B cell (primary cell): ENCODE results near the gene ZNF148. TPM values are rescaled to one million over a fixed set of nuclear protein-coding genes. Genes with fewer than 3 reads are reported as not detected.

Experiments used
- ATAC-seq: fragments of 200-7000 bp; cut with Tn5 transposase; one replicate; pipeline ENCODE4 v1.10.0; 2021; ENCODE audit warnings: low read depth, mild to moderate bottlenecking, moderate number of reproducible peaks, moderate library complexity
- CTCF ChIA-PET: fragments of 350-600 bp; sonication (Branson Sonifier 250); formaldehyde crosslinking; loops from one replicate; lab custom pipeline; 2021; ENCODE audit warnings: antibody characterized with exemption, inconsistent platforms; lab: Charles Lee
- POLR2A ChIA-PET: fragments of 350-600 bp; sonication (Branson Sonifier 250); formaldehyde crosslinking; loops from one replicate; lab custom pipeline; 2021; ENCODE audit warnings: antibody characterized with exemption; lab: Charles Lee
- DNase-seq: peaks from one replicate; pipeline ENCODE4 v3.0.0; 2013
- H2AFZ ChIP-seq: 2 replicates; pipeline ENCODE4 v1.6.1; 2012; ENCODE audit warnings: mild to moderate bottlenecking, low read depth, low read length; ENCODE audit not compliant: insufficient read depth, poor library complexity, severe bottlenecking
- H3K27ac ChIP-seq, 2 donors: 1 replicate in 1 of 2; 2 replicates in 1 of 2; pipeline ENCODE4 v1.5.1; 2012 to 2013; ENCODE audit warnings: low read length in 2 of 2, mild to moderate bottlenecking in 2 of 2, moderate library complexity in 1 of 2
- H3K27me3 ChIP-seq, 4 experiments: fragments of 200-600 bp in 1 of 4; sonication (generic) in 1 of 4; replicated peaks in 1 of 4; 1 replicate in 2 of 4; 2 replicates in 2 of 4; pipeline versions ENCODE4 v1.6.1 to v1.7.0; 2013 to 2016; ENCODE audit warnings: low read length in 3 of 4, mild to moderate bottlenecking in 2 of 4, mixed read lengths in 1 of 4, moderate library complexity in 1 of 4; ENCODE audit not compliant: insufficient read depth in 4 of 4, control insufficient read depth in 3 of 4; ENCODE audit errors: control extremely low read depth in 1 of 4
- H3K36me3 ChIP-seq, 2 experiments: replicated peaks in 1 of 2; 1 replicate in 1 of 2; 2 replicates in 1 of 2; pipeline versions ENCODE4 v1.6.1 to v1.7.1; 2013; ENCODE audit warnings: low read length in 1 of 2; ENCODE audit not compliant: insufficient read depth in 2 of 2, control insufficient read depth in 1 of 2; ENCODE audit errors: control extremely low read depth in 1 of 2, extremely low read depth in 1 of 2
- H3K4me1 ChIP-seq, 2 donors: fragments of 200-600 bp in 1 of 2; sonication (generic) in 1 of 2; 1 replicate in 1 of 2; 2 replicates in 1 of 2; pipeline versions ENCODE4 v1.5.1 to v1.6.1; 2013 to 2017; ENCODE audit warnings: low read length in 2 of 2; ENCODE audit not compliant: control insufficient read depth in 2 of 2, insufficient read depth in 2 of 2
- H3K4me2 ChIP-seq: replicated peaks from 2 replicates; pipeline ENCODE3; 2012; ENCODE audit warnings: mild to moderate bottlenecking, low read depth, low read length; ENCODE audit not compliant: poor library complexity, severe bottlenecking
- H3K4me3 ChIP-seq, 5 experiments: fragments of 200-600 bp in 1 of 5; sonication (generic) in 1 of 5; 1 replicate in 3 of 5; 2 replicates in 2 of 5; pipeline versions ENCODE4 v1.5.1 to v1.7.0; 2011 to 2016; ENCODE audit warnings: low read length in 4 of 5, mild to moderate bottlenecking in 4 of 5, low read depth in 2 of 5, control low read depth in 1 of 5, moderate library complexity in 1 of 5; ENCODE audit not compliant: insufficient read depth in 1 of 5; ENCODE audit errors: control extremely low read depth in 1 of 5, extremely low read depth in 1 of 5
- H3K79me2 ChIP-seq: fragments of 200-600 bp; sonication (generic); one replicate; pipeline ENCODE4 v1.6.0; 2016; ENCODE audit warnings: low read length; ENCODE audit not compliant: control insufficient read depth, insufficient read depth
- H3K9ac ChIP-seq: fragments of 200-600 bp; sonication (generic); 2 replicates; pipeline ENCODE4 v1.6.1; 2017; ENCODE audit warnings: mild to moderate bottlenecking, low read length, moderate library complexity
- H3K9me3 ChIP-seq, 3 donors: one replicate each; pipeline versions ENCODE4 v1.6.1 to v1.7.1; 2013; ENCODE audit warnings: low read length in 2 of 3; ENCODE audit not compliant: control insufficient read depth in 2 of 3, insufficient read depth in 1 of 3; ENCODE audit errors: control extremely low read depth in 1 of 3
- H4K20me1 ChIP-seq: 2 replicates; pipeline ENCODE4 v1.6.0; 2012; ENCODE audit warnings: mild to moderate bottlenecking, low read length; ENCODE audit not compliant: insufficient read depth, control insufficient read depth, poor library complexity, severe bottlenecking
- H3K27ac Mint-ChIP-seq: one replicate; pipeline ENCODE4 v1.8.0; 2021; ENCODE audit warnings: mixed read lengths
- H3K27me3 Mint-ChIP-seq: one replicate; pipeline ENCODE4 v1.8.0; 2021; ENCODE audit warnings: mixed read lengths
- H3K4me1 Mint-ChIP-seq: one replicate; pipeline ENCODE4 v1.8.0; 2021; ENCODE audit warnings: mixed read lengths
- H3K4me3 Mint-ChIP-seq: one replicate; pipeline ENCODE4 v1.8.0; 2021; ENCODE audit warnings: mixed read lengths
- H3K9me3 Mint-ChIP-seq: one replicate; pipeline ENCODE4 v1.8.0; 2022; ENCODE audit warnings: mixed read lengths; ENCODE audit not compliant: insufficient read depth
- EZH2 ChIP-seq: IDR thresholded peaks from 2 replicates; pipeline ENCODE4 v1.6.1; 2012; ENCODE audit warnings: borderline replicate concordance, low read depth, mild to moderate bottlenecking, moderate library complexity, low read length; ENCODE audit not compliant: insufficient read depth, poor library complexity, severe bottlenecking
- WGBS: methylation state at CpG from one replicate; pipeline ENCODE4 v1.1.5; 2013; ENCODE audit warnings: missing lambda C conversion rate; ENCODE audit not compliant: insufficient coverage; 5-methylcytosine and 5-hydroxymethylcytosine counted together
- intact Hi-C: fragments of 100-400 bp; cut with micrococcal nuclease; formaldehyde crosslinking; loops from one replicate; pipeline ENCODE4 v1.10.0; 2022
- polyA plus RNA-seq: library from polyadenylated mRNA; depleted of rRNA; stranded (reverse); fragments of >200 nt; gene quantifications from 2 replicates; pipeline ENCODE4 v1.2.3, GENCODE V29; 2012
- total RNA-seq, 2 donors: library from RNA; stranded (reverse); fragments of 120-200 nt in 1 of 2; gene quantifications; 1 replicate in 1 of 2; 2 replicates in 1 of 2; pipeline versions ENCODE4 v1.2.3 to v1.2.4, GENCODE V29; 2013 to 2022
- TF ChIP-seq, protein P1 (sequence below): fragments of 200-600 bp; IDR thresholded peaks from one replicate; pipeline ENCODE4 v1.8.0; 2022; ENCODE audit warnings: antibody characterized with exemption, mild to moderate bottlenecking

The ZNF148 gene
- total and polyA plus RNA-seq, 2 donors (not counting 1 experiment from before 2014, with no cell fraction given), result 8.1 to 71.5 TPM

DNA sequence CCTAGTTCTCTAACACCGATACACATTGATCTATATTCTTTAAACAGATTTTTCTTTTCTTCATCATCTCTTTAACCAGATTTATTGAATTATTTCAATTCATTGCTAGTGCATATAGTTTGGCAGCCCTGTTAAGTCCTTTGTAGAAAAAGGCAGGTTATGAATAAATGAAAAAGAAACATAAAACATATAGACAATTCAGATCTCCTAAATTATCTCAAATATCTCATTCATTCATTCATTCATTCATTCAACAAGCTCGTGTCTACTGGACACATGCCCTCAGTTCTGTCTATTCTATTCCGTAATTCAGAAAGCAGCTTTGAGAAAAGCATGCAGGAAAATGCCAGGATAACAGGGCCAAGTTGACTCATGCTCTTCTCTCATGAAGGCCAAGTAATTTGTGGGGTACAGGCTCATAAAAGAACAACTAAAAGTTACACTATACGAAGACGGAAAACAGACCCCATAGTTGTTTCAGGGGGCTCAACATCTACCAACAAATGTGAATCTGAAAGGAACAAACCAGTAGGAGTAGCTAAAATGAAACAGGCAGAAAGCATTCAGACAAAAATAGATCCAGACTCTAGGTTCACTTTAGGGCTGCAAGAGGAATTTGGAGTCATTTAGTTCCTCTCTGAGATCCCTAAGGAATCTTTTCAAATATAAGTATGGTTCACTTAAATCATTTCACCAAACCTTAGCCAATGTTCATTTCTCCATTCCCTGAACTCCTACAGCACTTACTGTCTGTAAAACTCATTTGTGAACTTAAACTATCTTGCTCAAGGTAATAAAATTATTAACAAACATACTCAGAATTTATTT is 7.5 kb downstream of the ZNF148 start:
- Histone ChIP-seq H3K79me2 (peaks cover 100% of the 10 kb centered on the region), H3K9ac (no peak overlapping the region), H3K4me1 (no peaks in the 10 kb centered on the region), H4K20me1 (peaks cover 87% of the 10 kb centered on the region), H3K27ac (no peak overlapping the region), H3K36me3 (peaks cover 0 to 1% of the 10 kb centered on the region in 2 experiments), H3K4me3 (no peak overlapping the region), H3K9me3 (no peaks in the 10 kb centered on the region), H2AFZ (no peak overlapping the region), H3K27me3 (no peaks in the 10 kb centered on the region), H3K4me2 (no peak overlapping the region)
- no peaks in the 10 kb centered on the region for H3K27me3 Mint-ChIP-seq
- intact Hi-C loops, result loop anchor here (10.0 kb wide), 1 partner anchor 53 kb away; no protein-coding TSS in a partner anchor
- peaks cover 61% of the 10 kb centered on the region for H3K4me1 Mint-ChIP-seq
- H3K9me3 Mint-ChIP-seq, result no peaks in the 10 kb centered on the region
- 67% methylated on average over 2 of the region's 5 CpGs for WGBS
- DNase-seq, result no peak
- POLR2A ChIA-PET, result no interaction called here
- no peak for ATAC-seq
- TF ChIP-seq EZH2, result no peak
- TF ChIP-seq, protein P1, sequence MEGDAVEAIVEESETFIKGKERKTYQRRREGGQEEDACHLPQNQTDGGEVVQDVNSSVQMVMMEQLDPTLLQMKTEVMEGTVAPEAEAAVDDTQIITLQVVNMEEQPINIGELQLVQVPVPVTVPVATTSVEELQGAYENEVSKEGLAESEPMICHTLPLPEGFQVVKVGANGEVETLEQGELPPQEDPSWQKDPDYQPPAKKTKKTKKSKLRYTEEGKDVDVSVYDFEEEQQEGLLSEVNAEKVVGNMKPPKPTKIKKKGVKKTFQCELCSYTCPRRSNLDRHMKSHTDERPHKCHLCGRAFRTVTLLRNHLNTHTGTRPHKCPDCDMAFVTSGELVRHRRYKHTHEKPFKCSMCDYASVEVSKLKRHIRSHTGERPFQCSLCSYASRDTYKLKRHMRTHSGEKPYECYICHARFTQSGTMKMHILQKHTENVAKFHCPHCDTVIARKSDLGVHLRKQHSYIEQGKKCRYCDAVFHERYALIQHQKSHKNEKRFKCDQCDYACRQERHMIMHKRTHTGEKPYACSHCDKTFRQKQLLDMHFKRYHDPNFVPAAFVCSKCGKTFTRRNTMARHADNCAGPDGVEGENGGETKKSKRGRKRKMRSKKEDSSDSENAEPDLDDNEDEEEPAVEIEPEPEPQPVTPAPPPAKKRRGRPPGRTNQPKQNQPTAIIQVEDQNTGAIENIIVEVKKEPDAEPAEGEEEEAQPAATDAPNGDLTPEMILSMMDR, result no peak
- no peak overlapping the region for H3K27ac Mint-ChIP-seq
- CTCF ChIA-PET, result interaction anchor here (0.6 kb wide), 1 partner anchor 20 kb away, joined by 3 read pairs; no protein-coding TSS in a partner anchor
- H3K4me3 Mint-ChIP-seq, result no peak overlapping the region

GRCh38 chr3:125366132-125366531 is 9.0 kb downstream of the ZNF148 start:
- Histone ChIP-seq H3K27me3 (no peaks in the 10 kb centered on the region), H3K4me2 (no peak overlapping the region), H3K9ac (no peak overlapping the region), H3K4me1 (no peaks in the 10 kb centered on the region), H3K79me2 (peaks cover 100% of the 10 kb centered on the region), H2AFZ (no peak overlapping the region), H3K27ac (no peak overlapping the region), H3K4me3 (no peak overlapping the region), H3K36me3 (peaks cover 0 to 1% of the 10 kb centered on the region in 2 experiments), H4K20me1 (peaks cover 97% of the 10 kb centered on the region), H3K9me3 (no peaks in the 10 kb centered on the region)
- CTCF ChIA-PET, result no interaction called here
- DNase-seq (no peak), ATAC-seq (no peak)
- TF ChIP-seq, protein P1, result no peak
- no peak for TF ChIP-seq EZH2
- intact Hi-C loops, result loop anchor here (10.0 kb wide), 1 partner anchor 51 kb away; no protein-coding TSS in a partner anchor
- H3K4me1 Mint-ChIP-seq, result peaks cover 66% of the 10 kb centered on the region
- H3K4me3 Mint-ChIP-seq, result no peak overlapping the region
- WGBS, result no CpG with 5 or more reads among the region's 2 CpGs
- POLR2A ChIA-PET, result no interaction called here
- H3K9me3 Mint-ChIP-seq, result no peaks in the 10 kb centered on the region
- no peak overlapping the region for H3K27ac Mint-ChIP-seq
- H3K27me3 Mint-ChIP-seq, result no peaks in the 10 kb centered on the region
